Right hindlimb (tissue), 1 donor: ENCODE results near the gene PAK6.

Experiments
- DNase-seq: peaks from one replicate; pipeline ENCODE4 v3.0.0-alpha.2; 2018

The PAK6 gene

DNA sequence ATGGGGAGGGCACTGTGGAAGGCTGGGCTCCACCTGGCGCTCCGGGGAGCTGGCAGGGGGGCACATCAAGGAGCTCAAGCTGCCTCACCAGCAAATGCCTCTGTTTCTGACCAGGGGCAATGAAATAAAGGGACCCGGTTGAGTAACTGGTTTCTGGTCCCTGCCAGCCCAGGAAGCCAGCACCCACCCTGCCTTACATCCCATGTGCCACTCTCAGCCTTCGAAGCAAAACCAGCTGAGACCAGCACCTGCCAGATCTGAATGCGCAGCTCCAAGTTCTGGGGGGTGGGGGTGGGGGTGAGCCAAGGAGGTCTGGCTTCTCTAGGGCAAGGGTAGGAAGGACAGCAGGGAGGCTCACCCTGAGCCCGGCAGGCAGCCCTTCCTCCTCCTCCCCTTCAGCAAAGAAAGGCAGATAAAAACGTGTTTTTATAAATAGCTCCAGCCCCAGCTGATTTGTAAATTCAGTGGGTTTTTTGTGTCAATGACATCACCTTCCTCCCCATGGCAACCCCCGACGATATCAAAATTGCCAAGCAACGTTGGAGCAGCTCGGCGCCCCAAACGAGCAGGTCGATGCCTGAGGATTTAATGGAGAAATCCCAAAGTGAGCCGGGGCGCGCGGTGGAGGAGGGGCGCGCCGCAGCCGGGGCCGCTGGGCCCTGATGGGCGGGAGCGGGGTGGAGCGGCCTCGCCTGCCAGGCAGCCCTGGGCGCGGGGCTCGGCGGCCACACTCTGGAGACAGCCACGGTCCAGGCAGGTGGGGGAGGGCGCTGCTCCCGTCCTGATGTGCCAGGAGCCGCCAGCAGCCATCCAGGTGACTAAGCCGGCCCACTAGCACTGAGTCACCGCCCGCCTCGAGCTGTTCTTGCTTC, at the start of gene PAK6:
Gene PAK6 (plus strand): TSS at position 532 of the 872 bp plus-strand sequence. CDS start 25,723 bp downstream, outside the sequence.
- DNase-seq: peak; percentile 48

DNA sequence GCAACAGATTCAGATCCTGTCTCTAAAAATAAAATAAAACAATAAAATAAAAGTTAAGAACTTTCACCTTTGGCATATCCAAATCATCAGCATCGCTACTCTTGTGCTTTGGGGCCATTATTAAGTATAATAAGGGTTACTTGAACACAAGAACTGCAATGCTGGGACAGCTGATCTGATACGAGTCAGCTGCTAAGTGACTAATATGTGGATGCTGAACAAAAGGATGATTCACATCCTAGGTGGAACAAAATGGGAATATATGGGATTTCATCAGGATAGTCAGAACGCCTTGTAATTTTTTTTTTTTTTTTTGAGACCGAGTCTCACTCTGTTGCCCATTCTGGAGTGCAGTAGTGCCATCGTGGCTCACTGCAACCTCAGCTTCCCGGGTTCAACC, 48.3 kb upstream of the PAK6 start:
- no peak for DNase-seq

DNA sequence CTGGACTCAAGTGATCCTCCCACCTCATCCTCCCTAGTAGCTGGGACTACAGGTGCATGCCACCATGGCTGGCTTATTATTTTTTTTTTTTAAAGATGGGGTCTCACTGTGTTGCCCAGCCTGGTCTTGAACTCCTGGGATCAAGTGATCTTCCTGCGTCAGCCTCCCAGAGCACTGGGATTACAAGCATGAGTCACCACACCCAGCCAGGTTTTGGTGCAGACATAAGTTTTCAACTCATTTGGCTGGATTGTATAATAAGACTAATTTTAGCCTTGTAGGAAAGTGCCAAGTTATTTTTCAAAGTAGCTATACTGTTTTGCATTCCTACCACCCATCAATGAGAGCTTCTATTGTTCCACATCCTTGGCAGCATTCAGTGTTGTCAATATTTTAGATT, 45.9 kb upstream of the PAK6 start:
- no peak for DNase-seq

DNA sequence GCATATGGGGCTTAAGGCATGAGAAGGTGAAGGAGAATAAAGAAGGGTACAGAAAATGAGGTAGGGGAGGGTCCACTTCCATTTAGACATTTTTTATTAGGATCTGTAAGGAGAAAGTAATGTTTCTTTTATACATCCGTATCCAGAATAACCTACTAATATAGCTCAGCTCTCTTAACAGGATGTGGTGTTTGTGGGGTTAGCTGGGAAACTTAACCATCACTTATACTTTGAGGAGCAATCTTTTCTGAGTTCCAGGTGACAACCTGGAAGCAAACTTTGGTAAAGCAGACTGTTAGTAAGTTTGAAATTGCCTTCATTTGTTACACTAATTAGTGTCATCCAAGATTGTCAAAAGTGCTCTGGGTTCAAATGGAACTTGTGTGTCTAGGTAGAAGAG, 41.4 kb upstream of the PAK6 start:
- DNase-seq: no peak

DNA sequence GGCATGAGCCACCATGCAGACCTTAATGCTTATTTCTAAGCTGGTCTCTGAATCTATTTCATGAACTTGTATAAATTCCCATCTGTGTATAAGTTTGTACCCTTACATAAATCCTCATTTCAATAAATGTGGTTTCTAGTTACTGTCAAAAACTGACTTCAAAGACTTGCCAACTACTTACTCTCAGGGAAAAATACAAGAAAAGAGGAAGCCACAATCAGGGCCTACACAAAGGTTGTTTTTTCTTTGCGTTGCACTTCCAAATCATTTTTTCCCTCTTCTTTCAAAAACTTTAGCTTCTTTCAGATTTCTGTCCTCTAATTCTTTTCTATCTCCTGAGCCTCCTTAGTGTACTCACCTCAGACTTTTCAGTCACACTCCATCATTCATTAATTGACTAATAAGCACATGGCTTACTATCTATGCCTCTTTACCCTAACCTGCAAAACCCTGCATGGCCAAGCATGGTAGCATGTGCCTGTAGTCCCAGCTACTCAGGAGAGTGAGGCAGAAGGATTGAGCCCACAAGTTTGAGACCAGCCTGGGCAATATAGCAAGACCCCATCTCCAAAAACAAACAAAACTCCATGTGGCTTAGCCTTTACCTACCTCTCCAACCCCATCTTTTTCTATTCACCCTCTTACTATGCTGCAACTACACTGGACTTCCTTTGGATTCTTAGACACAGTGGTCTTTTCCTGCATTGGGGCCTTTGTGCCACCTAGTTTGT, 40.3 kb upstream of the PAK6 start:
- no peak for DNase-seq

DNA sequence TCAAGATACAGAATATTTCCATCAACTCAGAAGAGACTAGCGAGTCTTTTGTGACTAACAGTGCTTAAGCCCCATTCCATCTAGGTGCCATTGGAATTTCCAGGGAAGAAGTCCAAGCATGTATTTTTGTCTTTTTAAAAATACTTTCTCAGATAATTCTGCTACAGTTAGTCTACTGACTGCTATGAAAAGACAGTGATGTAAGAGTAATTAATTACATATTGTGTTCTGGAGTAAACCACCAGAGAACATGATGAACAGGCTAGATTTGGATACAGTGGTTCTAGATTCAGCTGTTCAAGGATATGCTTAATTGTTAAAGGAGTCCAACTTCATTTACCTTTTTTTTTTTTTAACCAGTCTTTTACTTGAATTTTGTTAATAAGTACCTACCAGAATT, 34.8 kb upstream of the PAK6 start:
- DNase-seq: no peak

DNA sequence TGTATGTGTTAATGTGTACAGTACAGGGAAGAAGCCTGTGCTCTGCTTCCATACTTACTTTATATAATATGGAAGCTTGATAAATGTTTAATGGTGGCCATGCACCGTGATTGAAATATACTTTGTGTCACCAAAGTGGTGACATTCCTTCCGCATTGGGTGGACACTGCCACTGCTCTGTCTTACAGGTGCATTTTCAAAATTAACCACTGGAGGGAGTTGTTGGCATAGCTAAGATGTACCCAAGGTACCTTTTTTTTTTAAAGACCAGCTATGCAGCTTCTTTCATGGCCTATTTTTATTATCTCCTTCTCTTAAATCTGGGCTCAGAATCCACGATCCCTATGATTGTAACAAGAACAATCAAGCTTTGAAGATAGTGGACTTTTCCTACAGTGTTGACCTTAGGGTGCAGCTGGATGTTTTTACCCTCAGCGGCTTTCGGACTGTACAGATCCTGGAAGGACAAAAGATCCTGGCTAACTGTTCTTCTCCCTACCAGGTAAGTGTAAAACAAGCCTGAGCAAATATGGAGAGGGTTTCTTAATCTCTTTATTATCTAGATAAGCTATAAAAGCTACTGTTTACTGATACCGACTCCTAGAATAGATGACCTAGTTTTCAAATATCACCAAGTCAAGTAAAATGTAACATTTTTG, 21.6 kb upstream of the PAK6 start:
- no peak for DNase-seq

DNA sequence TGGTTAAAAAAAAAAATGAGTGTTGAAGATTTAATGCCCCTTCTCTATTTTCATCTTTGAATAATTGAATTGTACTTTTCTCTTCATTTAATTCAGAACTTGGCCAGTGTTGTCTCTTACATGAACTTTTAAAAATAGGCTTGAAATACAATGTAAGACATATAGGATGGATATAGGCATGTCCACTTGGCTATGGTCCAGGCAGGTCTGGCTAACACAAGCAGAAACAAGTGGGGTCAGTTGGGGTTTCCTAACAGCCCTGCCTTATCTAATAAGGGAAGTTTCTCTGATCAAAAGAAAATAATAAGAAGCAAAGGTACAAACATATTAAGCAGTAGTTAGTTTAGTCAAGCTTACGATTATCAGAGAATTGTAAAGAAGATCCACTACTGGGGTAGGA, 19.1 kb upstream of the PAK6 start:
- DNase-seq: no peak

DNA sequence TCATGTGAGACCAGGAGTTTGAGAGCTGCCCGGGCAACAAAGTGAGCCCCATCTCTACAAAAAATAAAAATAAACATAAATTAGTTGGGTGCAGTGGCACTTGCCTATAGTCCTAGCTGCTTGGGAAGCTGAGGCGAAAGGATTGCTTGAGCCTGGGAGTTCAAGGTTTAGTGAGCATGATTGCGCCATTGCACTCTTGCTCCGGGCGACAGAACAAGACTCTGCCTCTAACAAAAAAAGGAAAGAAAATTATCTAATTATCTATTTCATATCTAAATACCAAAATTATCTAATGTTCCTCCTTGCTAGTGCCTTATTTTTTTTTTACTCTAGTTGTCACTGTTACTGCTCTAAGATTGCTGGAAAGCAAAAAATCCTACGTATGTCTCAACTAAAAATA, 16.7 kb upstream of the PAK6 start:
- no peak for DNase-seq

DNA sequence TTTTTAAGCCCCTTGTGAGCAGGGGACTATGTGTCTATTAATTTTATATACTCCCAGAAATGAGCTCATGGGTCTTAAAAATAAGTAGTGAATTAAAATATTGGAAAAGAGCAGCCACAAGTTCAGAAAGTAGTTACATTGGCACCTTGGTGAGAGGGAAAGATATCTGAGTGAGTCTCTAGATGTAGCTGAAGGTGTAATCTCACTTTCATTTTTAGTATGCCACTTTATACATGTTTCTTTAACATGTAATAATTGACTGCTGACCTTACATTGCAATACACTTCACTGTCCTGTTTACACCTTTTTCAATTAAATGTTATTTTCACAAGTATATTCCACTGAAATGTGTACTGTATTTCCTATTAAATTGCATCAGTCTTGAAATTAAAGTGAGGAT, 12.1 kb upstream of the PAK6 start:
- no peak for DNase-seq

DNA sequence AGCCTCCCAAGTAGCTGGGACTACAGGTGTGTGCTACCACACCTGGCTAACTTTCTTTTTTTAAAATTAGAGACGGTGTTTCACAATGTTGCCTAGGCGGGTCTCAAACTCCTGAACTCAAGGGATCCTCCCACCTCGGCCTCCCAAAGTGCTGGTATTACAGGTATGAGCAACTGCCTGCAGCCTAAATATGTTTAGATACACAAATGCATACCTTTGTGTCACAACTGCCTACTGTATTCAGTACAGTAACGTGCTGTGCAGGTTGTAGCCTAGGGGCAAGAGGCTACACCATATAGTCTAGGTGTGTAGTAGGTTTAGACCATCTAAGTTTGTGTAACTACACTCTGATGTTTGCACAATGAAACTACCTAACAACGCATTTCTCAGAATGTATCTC, 9.5 kb upstream of the PAK6 start:
- no peak for DNase-seq

DNA sequence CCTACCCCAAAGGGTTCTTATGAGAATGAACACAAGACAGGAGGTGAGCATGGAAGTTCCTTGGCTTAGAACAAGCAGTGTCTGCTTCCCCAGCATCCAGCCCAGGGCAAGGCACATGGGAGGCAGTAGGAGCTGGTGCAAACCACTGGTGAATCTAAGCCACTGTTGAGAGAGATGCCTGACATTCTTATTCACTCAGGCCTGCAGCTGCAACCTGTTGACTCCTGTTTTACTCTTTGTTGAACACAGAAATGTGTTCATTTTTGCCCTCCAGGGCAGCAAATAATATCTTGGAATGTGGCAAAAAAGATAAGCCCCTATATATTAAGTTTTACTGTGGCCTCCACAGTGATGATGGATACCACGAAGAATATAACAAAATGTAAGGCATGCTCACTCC, 8.9 kb upstream of the PAK6 start:
- DNase-seq: no peak

DNA sequence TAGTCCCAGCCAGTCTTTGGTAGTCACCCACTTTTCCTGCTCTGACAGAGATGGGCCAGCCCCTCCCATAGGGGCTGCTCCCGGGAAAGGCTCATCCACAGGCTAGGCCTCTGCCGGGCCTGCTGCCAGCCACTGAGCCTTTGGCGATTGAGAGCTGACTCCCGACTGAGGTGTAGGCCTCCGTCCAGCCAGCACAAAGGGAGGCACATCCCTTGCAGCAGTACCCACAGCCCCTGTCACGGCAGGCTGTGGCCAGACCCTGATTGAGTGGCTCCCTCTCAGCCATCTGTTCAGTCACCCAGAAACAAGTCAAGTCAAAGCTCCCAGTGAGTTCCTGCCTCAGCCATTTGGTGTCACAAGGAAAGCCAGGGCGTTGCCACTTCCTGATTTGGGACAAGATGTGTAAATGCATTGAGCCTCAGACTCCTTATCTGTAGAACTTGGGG, 6.2 kb upstream of the PAK6 start:
- DNase-seq: no peak

DNA sequence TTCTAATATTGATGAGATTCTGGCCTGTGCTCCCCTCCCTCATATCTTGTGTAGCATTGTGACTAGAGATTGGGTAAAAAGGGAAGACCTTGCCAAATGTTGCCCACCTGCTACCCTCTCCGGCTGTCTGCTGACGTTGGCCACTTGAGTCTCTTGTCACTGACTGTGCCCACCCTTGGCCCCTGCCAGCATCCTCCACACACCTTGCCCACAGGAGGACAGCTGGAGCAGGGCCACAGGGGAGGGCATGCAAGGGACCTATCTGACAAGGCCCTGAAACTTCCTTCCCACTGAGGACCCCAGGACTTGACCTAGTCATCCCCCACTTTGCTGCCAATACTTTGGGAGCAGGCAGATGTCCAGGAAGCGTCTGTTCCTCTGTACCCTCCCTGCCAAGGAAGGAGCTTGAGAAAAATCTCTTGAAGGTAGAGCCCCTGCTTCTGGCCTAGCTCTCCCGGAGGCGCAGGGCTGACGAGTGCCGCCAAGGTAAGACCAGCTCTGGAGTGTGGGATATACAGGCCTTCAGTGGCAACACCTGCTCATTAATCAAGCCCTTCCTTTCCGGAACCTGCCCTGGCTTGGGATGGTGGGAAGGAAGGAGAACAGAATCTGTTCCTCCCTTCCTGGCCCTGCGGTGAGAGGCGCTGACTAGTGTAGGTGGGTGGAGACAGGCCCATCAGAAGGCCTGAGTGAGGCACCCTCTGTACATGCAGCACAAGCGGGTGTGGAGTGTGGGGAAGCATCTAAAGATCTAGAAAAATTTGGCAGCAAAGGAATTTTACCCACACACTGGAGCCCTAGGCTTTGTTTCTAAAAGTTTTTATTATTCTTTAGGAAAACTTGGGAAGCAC, 4.9 kb upstream of the PAK6 start:
- DNase-seq: no peak

DNA sequence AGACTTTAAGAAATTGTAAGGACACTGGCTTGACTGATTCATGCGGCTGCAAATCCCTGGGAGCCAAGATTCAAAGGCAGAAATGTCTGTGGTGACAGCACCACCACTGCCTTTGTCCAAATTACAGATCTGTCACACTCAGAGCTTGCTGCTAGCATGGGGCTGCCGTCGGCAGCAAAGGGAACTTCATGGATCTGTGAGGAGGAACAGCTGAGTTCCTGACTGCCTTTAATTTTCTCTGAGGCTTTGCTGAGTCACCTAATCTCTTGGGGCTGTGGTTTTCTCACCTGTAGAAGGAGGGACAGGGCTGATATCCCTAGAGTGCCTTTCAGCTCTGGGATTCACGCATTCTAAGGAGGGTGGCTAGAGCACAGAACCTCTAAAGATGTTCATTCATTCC, 4.1 kb upstream of the PAK6 start:
- DNase-seq: no peak

DNA sequence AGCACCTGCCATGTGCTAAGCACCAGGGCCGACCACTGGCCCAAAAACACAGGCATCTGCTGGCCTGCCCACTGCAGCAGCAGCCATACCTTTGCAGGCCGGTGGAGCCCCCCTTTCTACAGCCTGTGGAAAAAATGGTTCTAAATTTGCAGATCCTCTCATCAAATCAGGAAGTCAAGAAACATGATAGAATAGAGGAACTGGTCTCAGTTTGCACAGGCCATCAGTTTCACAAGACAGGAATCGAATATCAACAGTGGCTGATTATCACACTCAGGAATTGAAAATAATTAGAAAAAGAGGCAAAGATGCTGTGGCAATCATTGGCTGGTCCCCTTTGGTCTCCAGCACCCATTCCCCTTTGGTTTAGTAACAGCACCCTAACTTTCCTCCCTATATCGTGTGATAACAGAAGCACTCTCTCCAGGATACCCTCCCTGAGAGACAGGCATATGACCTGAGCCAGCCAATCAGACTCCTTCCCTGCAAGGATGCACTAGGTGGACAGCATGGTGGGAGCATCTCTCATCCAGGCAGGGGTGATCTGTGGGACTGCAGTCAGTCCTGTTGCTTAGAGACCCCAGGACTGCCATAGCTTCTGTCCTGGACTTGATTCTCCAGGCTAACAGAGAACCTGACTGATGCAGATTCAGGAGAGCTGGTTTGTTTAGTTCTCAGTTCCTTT, 3.5 kb upstream of the PAK6 start:
- DNase-seq: no peak

DNA sequence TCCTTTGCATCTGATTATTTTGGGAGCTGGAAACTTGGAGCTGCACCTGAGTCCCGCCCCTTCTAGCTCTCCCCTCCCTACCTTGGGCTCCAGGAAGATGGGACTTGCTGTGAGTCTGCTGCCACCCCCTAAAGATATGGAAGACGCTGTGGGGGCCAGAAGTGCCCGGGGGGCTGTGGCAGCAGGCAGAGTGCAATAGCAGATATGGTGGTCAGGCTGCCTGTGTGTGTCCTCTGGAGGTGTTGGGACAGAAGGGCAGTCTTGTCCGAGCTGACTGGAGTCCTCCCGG, 485 bp downstream of the PAK6 start:
- DNase-seq: no peak

DNA sequence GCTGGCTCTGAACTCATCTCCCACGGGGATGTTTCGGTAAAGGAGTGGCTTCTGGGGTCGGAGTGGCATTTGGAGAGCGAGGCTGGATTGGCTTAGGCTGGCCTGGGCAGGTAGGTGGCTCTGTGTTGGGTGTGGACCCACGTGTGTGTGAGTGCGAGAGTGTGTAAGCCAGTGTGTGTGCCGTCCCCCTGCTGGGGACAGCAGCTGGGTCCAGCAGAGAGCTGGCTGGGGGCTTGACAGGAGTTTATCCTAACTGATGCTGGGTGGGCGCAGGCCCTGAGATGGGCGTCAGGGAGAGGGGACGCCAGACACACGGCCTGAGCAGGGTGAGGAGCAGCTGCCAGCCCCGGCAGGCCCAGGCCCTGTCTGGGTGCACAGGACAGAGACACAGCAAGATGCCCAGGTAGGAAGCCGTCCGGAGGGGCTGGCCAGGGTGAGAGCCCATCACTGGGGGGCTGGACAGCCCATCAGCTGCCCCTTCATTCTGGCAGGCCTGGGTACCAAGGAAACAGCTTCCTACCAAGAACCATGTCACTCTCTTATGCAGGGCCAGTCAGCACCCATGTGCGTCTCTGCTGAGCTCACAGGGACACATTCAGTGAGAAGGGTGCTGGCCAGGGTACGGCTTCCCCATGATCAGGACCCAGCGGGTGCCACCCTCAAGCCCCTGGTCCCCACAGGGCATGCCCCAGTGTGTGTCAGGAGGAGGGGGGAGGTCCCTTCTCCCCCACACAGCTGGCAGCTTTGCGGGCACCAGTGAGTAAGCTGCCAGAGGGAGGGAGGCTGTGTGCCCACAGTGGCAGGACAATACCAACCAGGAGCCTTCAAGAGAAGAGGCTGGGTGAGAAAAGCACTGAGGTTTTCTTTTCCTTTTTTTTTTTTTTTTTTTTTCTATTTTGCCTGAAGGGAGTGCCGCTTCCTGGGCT, 1.1 kb downstream of the PAK6 start:
- DNase-seq: no peak

DNA sequence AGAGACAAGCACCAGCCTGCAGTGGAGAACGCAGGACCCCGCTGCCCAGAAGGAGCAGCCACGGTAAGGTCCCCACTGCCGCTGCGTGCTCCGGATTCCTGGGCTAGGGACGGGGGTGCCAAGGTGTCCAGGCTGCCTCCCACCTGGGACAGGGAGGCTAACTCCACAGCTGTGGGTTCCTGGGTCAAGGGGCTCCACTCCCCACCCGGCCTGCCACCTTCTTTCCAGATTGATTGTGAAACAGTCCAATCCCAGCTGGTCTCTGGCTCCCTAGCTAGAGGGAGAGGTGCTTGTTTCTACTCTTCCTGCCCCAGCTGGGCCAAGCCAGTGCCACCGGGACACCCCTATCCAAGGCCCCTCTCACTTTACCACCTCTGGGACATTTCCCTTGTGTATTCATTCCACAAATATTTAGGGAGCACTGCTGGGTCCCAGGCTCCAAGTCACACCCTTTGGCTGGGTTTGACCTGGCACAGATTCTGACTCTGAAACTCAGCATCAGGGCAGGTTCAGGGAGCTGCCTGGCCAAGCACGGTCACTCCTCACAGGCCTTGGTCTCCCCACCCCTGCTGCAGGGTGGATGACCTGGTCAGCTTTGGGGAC, 1.9 kb downstream of the PAK6 start:
- no peak for DNase-seq

DNA sequence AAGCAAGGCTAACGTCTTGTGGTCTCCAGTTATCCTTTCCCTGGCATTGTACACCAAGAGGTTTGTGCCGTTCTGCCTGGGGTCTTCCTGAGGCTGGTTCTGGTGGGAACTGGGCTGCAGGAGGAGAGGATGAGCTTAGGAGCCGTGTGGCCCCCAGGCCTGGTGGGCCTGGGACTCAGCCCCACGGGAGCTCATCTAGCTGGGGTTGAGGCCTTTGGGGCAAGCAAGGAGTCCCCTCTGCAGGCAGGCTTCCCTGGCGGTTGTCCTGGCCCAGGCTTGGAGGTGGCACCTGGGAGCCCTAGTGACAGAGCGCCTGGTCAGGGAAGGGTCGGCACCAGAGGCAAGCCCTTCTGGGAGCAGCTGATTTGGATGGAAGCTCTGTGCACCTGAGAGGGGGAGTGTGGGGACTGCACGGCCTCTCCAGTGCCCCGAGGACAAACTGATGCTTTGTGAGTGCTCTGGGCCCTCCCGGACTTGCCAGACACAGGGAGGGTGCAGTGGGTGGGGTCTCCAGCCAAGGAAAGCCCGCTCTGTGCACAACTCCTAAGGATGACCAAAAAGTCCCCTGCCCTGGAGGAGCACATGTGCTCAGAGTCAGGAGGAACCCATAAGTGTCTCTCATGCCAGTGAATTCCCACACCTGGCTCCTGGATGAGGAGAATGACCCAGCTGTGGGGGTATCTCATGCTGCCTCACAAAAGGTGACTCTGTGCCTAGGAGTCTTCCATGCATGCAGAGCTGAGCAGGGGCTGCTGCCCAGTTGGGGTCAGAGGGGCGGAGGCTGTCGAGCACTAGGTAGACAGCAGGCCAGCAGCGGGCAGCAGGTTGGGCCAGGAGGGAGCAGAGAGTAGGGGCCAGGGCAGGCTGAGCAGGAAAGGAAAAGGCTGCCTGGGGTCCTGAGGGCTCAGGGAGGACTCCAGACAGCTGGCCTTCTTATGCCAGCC, 2.7 kb downstream of the PAK6 start:
- DNase-seq: no peak
